Loucy (cell line): Measurements from ENCODE around the gene ZSWIM6.

Source experiments
- EZH2phosphoT487 ChIP-seq: fragments of 200-600 bp; IDR thresholded peaks from 2 replicates; pipeline ENCODE4 v1.6.1; 2018; ENCODE audit warnings: antibody characterized with exemption, mild to moderate bottlenecking, moderate library complexity, borderline replicate concordance
- TF ChIP-seq, protein P1 (sequence below): fragments of 200-600 bp; sonication (generic); conservative IDR thresholded peaks from 2 replicates; pipeline ENCODE4 v1.5.1; 2014; ENCODE audit warnings: mild to moderate bottlenecking, antibody characterized with exemption, low read length

DNA sequence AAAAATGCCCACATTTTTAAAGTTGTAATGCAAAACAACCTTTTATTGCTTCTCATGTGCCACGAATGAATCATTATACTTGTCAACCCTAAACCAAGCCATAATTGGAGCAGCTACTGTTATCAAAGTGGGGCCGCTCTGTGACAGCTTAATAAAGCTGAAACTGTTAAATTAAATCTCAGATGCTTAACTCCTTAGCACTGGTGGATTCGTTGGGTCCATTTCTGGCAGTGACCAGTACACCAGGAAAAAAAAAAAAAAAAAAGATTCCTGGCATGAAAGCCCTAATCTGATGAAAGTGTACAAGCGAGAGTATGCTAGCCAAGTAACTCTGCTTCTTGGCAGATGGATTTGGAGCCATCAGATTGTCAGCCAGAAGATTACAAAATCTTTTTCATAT, 164.8 kb downstream of the ZSWIM6 start:
- TF ChIP-seq, protein P1, sequence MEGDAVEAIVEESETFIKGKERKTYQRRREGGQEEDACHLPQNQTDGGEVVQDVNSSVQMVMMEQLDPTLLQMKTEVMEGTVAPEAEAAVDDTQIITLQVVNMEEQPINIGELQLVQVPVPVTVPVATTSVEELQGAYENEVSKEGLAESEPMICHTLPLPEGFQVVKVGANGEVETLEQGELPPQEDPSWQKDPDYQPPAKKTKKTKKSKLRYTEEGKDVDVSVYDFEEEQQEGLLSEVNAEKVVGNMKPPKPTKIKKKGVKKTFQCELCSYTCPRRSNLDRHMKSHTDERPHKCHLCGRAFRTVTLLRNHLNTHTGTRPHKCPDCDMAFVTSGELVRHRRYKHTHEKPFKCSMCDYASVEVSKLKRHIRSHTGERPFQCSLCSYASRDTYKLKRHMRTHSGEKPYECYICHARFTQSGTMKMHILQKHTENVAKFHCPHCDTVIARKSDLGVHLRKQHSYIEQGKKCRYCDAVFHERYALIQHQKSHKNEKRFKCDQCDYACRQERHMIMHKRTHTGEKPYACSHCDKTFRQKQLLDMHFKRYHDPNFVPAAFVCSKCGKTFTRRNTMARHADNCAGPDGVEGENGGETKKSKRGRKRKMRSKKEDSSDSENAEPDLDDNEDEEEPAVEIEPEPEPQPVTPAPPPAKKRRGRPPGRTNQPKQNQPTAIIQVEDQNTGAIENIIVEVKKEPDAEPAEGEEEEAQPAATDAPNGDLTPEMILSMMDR, result no peak
- no peak for TF ChIP-seq EZH2phosphoT487
